ENCODE results near the gene GAL3ST2. TPM values are rescaled to one million over a fixed set of nuclear protein-coding genes. Genes with fewer than 3 reads are reported as not detected.

GAL3ST2 gene
- total and polyA plus RNA-seq, 2 experiments from 2014 or later: not detected

DNA sequence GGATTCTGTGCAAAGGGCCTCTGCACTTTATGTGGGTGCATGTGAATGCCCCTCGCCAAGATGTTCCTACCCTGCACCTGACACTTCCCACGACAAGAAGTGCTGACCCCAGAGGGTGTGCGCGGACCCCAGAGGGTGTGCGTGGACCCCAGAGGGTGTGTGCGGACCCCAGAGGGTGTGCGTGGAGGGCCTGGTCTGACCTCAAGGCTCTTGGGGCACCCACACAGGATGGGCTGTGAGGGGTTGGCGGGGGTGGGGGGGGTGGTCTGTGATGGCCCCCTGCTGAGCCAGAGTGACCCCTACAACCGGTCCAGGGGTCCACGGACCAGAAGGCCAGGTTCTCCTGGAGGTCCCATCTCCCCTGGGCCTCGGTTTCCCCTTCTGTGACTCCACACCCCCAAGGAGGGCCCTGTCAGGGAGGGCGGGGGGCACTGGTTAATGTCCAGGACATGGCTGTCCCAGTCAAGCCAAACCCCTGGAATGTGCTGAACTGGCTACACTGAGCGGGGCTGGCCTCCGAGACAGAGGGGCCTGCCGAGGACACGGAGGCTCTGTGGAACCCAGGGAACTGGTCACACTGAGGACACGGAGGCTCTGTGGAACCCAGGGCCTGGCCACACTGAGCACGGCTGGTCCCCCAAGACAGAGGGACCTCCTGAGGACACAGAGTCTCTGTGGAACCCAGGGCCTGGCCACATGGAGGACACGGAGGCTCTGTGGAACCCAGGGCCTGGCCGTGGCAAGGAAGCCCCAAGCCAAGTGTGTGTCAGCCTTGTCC, 35.5 kb downstream of the GAL3ST2 start:
- DNase-seq: no peak
- Histone ChIP-seq H3K4me2 (ENCODE audit: unreplicated experiment) (no peak overlapping the region), H3K9me2 (ENCODE audit: insufficient read depth) (no peaks in the 10 kb centered on the region), H3K4me1 (ENCODE audit: insufficient read depth) (no peaks in the 10 kb centered on the region), H2AFZ (no peak overlapping the region), H3K9ac (no peak overlapping the region), H3F3A (ENCODE audit: insufficient read depth) (no peaks in the 10 kb centered on the region), H3K4me3 (no peak overlapping the region), H3K79me2 (ENCODE audit: insufficient read depth) (no peaks in the 10 kb centered on the region), H3K27me3 (replicated peaks; ENCODE audit: insufficient read depth) (no peaks in the 10 kb centered on the region), H3K36me3 (ENCODE audit: low read depth) (no peaks in the 10 kb centered on the region), H3K27ac (no peak overlapping the region), H3K9me3 (ENCODE audit: low read depth) (no peaks in the 10 kb centered on the region), H4K20me1 (ENCODE audit: insufficient read depth) (no peaks in the 10 kb centered on the region)
- in situ Hi-C loops (cut with MboI): no loop called here
- 69 to 75% methylated on average over 18 to 19 of the region's 20 CpGs for WGBS, 2 experiments (ENCODE audit: low coverage in 1 of 2, low lambda C conversion rate in 2 of 2, missing lambda C conversion rate in 2 of 2)
- TF ChIP-seq EZH2phosphoT487 (IDR thresholded peaks at IDR 0.05; ENCODE audit: insufficient read depth, low read depth) (no peak), EZH2 (IDR thresholded peaks at IDR 0.05; ENCODE audit: insufficient read depth, poor library complexity, severe bottlenecking) (no peak)

DNA sequence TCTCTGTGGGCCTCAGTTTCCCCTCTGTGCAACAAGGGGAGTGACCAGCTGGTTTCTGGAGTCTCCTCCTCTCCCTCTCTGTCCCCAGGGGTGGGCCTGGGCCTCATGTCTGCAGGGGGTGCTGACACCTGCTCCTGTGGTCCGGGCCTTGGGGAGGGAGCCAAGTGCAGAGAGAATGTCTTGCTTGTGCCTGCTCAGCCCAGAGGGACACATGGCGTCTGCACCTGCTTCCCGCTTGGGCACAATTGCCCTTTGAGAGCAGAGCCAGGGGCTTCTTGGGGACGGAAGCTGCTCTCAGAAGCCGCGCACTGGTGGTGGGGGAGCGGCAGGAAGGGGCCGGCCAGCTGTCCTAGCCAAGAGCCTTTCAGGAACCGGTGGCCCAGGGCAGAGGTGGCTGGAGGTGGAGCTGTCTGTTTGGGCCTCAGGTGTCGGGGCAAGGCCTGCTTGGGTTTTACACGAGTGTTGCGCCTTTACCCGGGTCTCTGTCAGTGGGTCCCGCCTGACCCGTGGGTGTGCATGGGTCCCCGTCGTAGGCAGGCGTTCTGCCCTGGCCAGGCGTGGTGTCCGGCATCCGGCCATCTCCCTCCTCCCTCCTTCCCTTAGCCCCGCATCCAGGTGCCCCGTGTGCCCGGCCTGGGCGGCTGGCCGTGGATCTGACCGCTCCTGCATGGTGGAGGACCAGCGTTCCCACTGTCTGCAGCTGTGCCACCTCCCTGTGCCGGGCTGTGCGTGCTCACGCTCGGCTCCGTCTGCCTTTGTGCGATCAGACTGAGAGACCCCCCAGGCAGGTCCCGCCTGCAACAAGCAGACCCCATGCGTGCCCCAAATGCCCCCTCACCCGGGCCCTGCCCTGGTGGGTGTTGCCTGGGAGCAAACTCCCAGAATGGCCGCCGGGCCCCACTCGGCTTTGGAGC, 36.4 kb downstream of the GAL3ST2 start:
- DNase-seq: no peak
- Histone ChIP-seq H2AFZ (no peak overlapping the region), H3K9me3 (ENCODE audit: low read depth) (no peaks in the 10 kb centered on the region), H3F3A (ENCODE audit: insufficient read depth) (no peaks in the 10 kb centered on the region), H3K4me2 (ENCODE audit: unreplicated experiment) (no peak overlapping the region), H3K9me2 (ENCODE audit: insufficient read depth) (no peaks in the 10 kb centered on the region), H3K36me3 (ENCODE audit: low read depth) (no peaks in the 10 kb centered on the region), H3K4me1 (ENCODE audit: insufficient read depth) (no peaks in the 10 kb centered on the region), H3K4me3 (no peak overlapping the region), H3K9ac (no peak overlapping the region), H3K27ac (no peak overlapping the region), H3K27me3 (replicated peaks; ENCODE audit: insufficient read depth) (no peaks in the 10 kb centered on the region), H4K20me1 (ENCODE audit: insufficient read depth) (no peaks in the 10 kb centered on the region), H3K79me2 (ENCODE audit: insufficient read depth) (no peaks in the 10 kb centered on the region)
- in situ Hi-C loops (cut with MboI): no loop called here
- TF ChIP-seq EZH2phosphoT487 (IDR thresholded peaks at IDR 0.05; ENCODE audit: insufficient read depth, low read depth): no peak
- no peak for TF ChIP-seq EZH2 (IDR thresholded peaks at IDR 0.05; ENCODE audit: insufficient read depth, poor library complexity, severe bottlenecking)
- 74 to 75% methylated on average over 39 to 40 of the region's 40 CpGs for WGBS, 2 experiments (ENCODE audit: low coverage in 1 of 2, low lambda C conversion rate in 2 of 2, missing lambda C conversion rate in 2 of 2)

DNA sequence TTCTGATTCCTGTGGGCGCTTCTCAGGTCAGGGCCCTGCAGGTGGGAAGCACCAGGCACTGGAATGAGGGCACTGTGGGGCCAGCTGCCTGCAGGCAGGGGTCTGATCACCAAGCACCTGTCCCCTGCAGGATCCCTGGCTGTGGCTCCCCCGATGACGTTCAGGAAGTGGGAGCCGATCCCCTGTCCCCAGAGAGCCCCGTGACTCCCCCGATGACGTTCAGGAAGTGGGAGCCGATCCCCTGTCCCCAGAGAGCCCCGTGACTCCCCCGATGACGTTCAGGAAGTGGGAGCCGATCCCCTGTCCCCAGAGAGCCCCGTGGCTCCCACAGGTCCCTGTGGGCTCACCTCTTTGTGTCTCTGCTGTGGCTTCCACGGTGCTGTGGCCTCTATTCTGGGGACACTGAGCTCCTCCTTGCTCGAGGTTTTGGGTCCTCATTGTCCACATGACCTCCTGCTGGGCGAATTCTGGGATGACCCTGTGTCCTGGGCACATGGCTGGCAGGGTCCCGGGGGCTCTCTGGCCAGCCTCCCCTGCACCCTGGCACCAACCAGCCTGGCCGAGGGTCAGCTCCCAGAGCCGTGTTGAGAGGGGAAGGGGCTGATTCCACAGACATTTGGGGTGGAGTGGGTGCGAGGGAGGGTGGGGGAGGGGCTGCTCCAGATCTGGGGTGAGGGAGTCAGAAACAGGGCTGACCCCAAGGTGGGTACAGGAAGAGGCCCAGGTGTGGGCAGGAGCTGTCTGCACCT, 37.2 kb downstream of the GAL3ST2 start:
- no peaks in the 10 kb centered on the region for H3K9me3 ChIP-seq (ENCODE audit: low read depth)
- in situ Hi-C loops (cut with MboI): no loop called here
- no peaks in the 10 kb centered on the region for H3K36me3 ChIP-seq (ENCODE audit: low read depth)
- no peaks in the 10 kb centered on the region for H3F3A ChIP-seq (ENCODE audit: insufficient read depth)
- no peaks in the 10 kb centered on the region for H3K79me2 ChIP-seq (ENCODE audit: insufficient read depth)
- H3K27ac ChIP-seq: no peak overlapping the region
- H3K4me1 ChIP-seq (ENCODE audit: insufficient read depth): no peaks in the 10 kb centered on the region
- WGBS, 2 experiments (ENCODE audit: low coverage in 1 of 2, low lambda C conversion rate in 2 of 2, missing lambda C conversion rate in 2 of 2): 50 to 65% methylated on average over 17 to 19 of the region's 20 CpGs
- no peak overlapping the region for H3K4me2 ChIP-seq (ENCODE audit: unreplicated experiment)
- H3K9me2 ChIP-seq (ENCODE audit: insufficient read depth): no peaks in the 10 kb centered on the region
- no peaks in the 10 kb centered on the region for H3K27me3 ChIP-seq (replicated peaks; ENCODE audit: insufficient read depth)
- no peaks in the 10 kb centered on the region for H4K20me1 ChIP-seq (ENCODE audit: insufficient read depth)
- no peak overlapping the region for H3K4me3 ChIP-seq
- DNase-seq: no peak
- H2AFZ ChIP-seq: no peak overlapping the region
- TF ChIP-seq EZH2phosphoT487 (IDR thresholded peaks at IDR 0.05; ENCODE audit: insufficient read depth, low read depth) (no peak), EZH2 (IDR thresholded peaks at IDR 0.05; ENCODE audit: insufficient read depth, poor library complexity, severe bottlenecking) (no peak)
- no peak overlapping the region for H3K9ac ChIP-seq

DNA sequence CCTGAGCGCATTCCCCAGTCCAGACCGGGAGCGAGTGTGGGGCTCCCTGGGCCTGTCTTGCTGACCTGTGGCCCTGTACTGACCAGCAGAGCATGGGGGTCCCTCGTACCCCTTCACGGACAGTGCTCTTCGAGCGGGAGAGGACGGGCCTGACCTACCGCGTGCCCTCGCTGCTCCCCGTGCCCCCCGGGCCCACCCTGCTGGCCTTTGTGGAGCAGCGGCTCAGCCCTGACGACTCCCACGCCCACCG, 37.7 kb downstream of the GAL3ST2 start:
- Histone ChIP-seq H3K79me2 (ENCODE audit: insufficient read depth) (no peaks in the 10 kb centered on the region), H3K4me1 (ENCODE audit: insufficient read depth) (no peaks in the 10 kb centered on the region), H3F3A (ENCODE audit: insufficient read depth) (no peaks in the 10 kb centered on the region), H3K36me3 (ENCODE audit: low read depth) (no peaks in the 10 kb centered on the region), H3K9me2 (ENCODE audit: insufficient read depth) (no peaks in the 10 kb centered on the region), H3K9me3 (ENCODE audit: low read depth) (no peaks in the 10 kb centered on the region), H3K4me3 (no peak overlapping the region), H3K9ac (no peak overlapping the region), H3K4me2 (ENCODE audit: unreplicated experiment) (no peak overlapping the region), H3K27me3 (replicated peaks; ENCODE audit: insufficient read depth) (no peaks in the 10 kb centered on the region), H2AFZ (no peak overlapping the region), H4K20me1 (ENCODE audit: insufficient read depth) (no peaks in the 10 kb centered on the region), H3K27ac (no peak overlapping the region)
- no peak for TF ChIP-seq EZH2 (IDR thresholded peaks at IDR 0.05; ENCODE audit: insufficient read depth, poor library complexity, severe bottlenecking)
- TF ChIP-seq EZH2phosphoT487 (IDR thresholded peaks at IDR 0.05; ENCODE audit: insufficient read depth, low read depth): no peak
- DNase-seq: no peak
- in situ Hi-C loops (cut with MboI): no loop called here
- 49 to 69% methylated on average over 9 to 17 of the region's 17 CpGs for WGBS, 2 experiments (ENCODE audit: low coverage in 1 of 2, low lambda C conversion rate in 2 of 2, missing lambda C conversion rate in 2 of 2)

All from GM23248 (cell line).